K562 (cell line): ENCODE measurements around the gene CYB5B. TPM values are rescaled to one million over a fixed set of nuclear protein-coding genes. Genes with fewer than 3 reads are reported as not detected.

Experiments
- ATAC-seq: fragments of 200-7000 bp; cut with Tn5 transposase; 3 replicates; pipeline ENCODE4 v1.9.1; 2020; ENCODE audit warnings: moderate library complexity
- BruUV-seq: library from RNA; stranded (reverse); fragments of 400-500 nt; replicated peaks from 2 replicates; lab custom pipeline; 2021; lab: Mats Ljungman, UMichigan
- CTCF ChIA-PET: fragments of 300-600 bp; formaldehyde crosslinking; extraction: SDS; loops from one replicate; lab custom pipeline; 2021; ENCODE audit warnings: low intra/inter-chr PET ratio; lab: Yijun Ruan, JAX
- POLR2A ChIA-PET: fragments of 300-600, 350-650 bp; sonication (Branson Sonifier 250); formaldehyde crosslinking; extraction: SDS; loops from one replicate; lab custom pipeline; 2021; ENCODE audit warnings: antibody characterized with exemption, inconsistent platforms; lab: Yijun Ruan, JAX
- DNase-seq, 4 experiments: peaks; one replicate each; pipeline versions ENCODE4 v3.0.0 to v3.0.0-alpha.2; 2011 to 2018; ENCODE audit warnings: low spot score in 3 of 4, mixed read lengths in 3 of 4; ENCODE audit errors: extremely low read depth in 1 of 4
- FAIRE-seq: peaks from 2 replicates; lab custom pipeline; 2011; peaks lifted over from hg19 to GRCh38; lab: Jason Lieb, UNC
- H2AFZ ChIP-seq: 2 replicates; pipeline ENCODE4 v1.6.0; 2011; ENCODE audit warnings: low read depth, low read length, control low read depth, inconsistent platforms
- H3K27ac ChIP-seq: fragments of 200-600 bp; 3 replicates; pipeline ENCODE4 v1.8.0; 2011; ENCODE audit warnings: low read depth, mild to moderate bottlenecking, control low read depth, inconsistent platforms, low read length, moderate library complexity, mixed read lengths; ENCODE audit errors: extremely low read depth
- H3K27me3 ChIP-seq, 2 experiments: fragments of 300-600 bp in 1 of 2; 2 replicates in 1 of 2; 3 replicates in 1 of 2; pipeline versions ENCODE4 v1.6.0 to v1.8.0; 2011; ENCODE audit warnings: inconsistent platforms in 2 of 2, low read length in 2 of 2, mild to moderate bottlenecking in 1 of 2, mixed read lengths in 1 of 2, moderate library complexity in 1 of 2; ENCODE audit not compliant: control insufficient read depth in 2 of 2, insufficient read depth in 2 of 2
- H3K36me3 ChIP-seq: fragments of 300-600 bp; 3 replicates; pipeline ENCODE4 v1.8.0; 2011; ENCODE audit warnings: mild to moderate bottlenecking, low read length, inconsistent platforms; ENCODE audit not compliant: control insufficient read depth, insufficient read depth
- H3K4me1 ChIP-seq, 2 experiments: fragments of 200-600 bp in 1 of 2; replicated peaks in 1 of 2; 2 replicates in 1 of 2; 3 replicates in 1 of 2; pipeline versions ENCODE4 v1.5.1 to v1.8.0; 2011; ENCODE audit warnings: inconsistent platforms in 2 of 2, low read length in 2 of 2, mild to moderate bottlenecking in 1 of 2, mixed read lengths in 1 of 2, moderate library complexity in 1 of 2; ENCODE audit not compliant: control insufficient read depth in 2 of 2, insufficient read depth in 2 of 2
- H3K4me2 ChIP-seq: 2 replicates; pipeline ENCODE4 v1.6.1; 2011; ENCODE audit warnings: low read length, control low read depth, inconsistent platforms, mixed read lengths; ENCODE audit not compliant: insufficient read depth
- H3K4me3 ChIP-seq: fragments of 200-600 bp; sonication (generic), shearing (Covaris generic); 2 replicates; pipeline ENCODE4 v1.5.1; 2016; ENCODE audit warnings: control low read depth, inconsistent platforms
- H3K79me2 ChIP-seq: fragments of 200-600 bp; 3 replicates; pipeline ENCODE4 v1.8.0; 2011; ENCODE audit warnings: low read length, inconsistent platforms; ENCODE audit not compliant: control insufficient read depth, insufficient read depth
- H3K9ac ChIP-seq, 2 experiments: 2 replicates each; pipeline versions ENCODE4 v1.6.0 to v1.6.1; 2011; ENCODE audit warnings: low read depth in 2 of 2, low read length in 2 of 2, control low read depth in 1 of 2, inconsistent platforms in 1 of 2, mild to moderate bottlenecking in 1 of 2, mixed read lengths in 1 of 2; ENCODE audit not compliant: insufficient read depth in 1 of 2
- H3K9me1 ChIP-seq: one replicate; pipeline ENCODE4 v1.6.0; 2011; ENCODE audit warnings: inconsistent platforms, mild to moderate bottlenecking, low read length, moderate library complexity; ENCODE audit not compliant: control insufficient read depth, insufficient read depth
- H3K9me3 ChIP-seq: replicated peaks from 2 replicates; pipeline ENCODE4 v1.5.1; 2011; ENCODE audit warnings: low read depth, low read length, inconsistent platforms; ENCODE audit not compliant: control insufficient read depth, insufficient read depth
- H4K20me1 ChIP-seq: replicated peaks from 2 replicates; pipeline ENCODE4 v1.6.1; 2011; ENCODE audit warnings: low read length, inconsistent platforms, mixed read lengths; ENCODE audit not compliant: control insufficient read depth, insufficient read depth
- ATF7 ChIP-seq: fragments of 450-650 bp; IDR thresholded peaks from 2 replicates; pipeline ENCODE4 v1.7.1; 2014; ENCODE audit warnings: mild to moderate bottlenecking, moderate library complexity
- CSDE1 ChIP-seq, 2 experiments: fragments of 450-650 bp; IDR thresholded peaks; 2 replicates each; pipeline ENCODE4 v1.6.1; 2016; ENCODE audit warnings: mild to moderate bottlenecking in 1 of 2
- FOSL1 ChIP-seq: fragments of 200-800 bp; sonication (Bioruptor generic); conservative IDR thresholded peaks from 2 replicates; pipeline ENCODE4 v1.6.1; 2016; ENCODE audit warnings: missing genetic modification characterization, missing compliant biosample characterization
- KLF1 ChIP-seq: fragments of 450-650 bp; IDR thresholded peaks from 2 replicates; pipeline ENCODE4 v1.6.1; 2016; ENCODE audit warnings: missing genetic modification characterization, missing compliant biosample characterization
- NFATC3 ChIP-seq: fragments of 450-650 bp; IDR thresholded peaks from 2 replicates; pipeline ENCODE4 v1.6.1; 2017; ENCODE audit warnings: mild to moderate bottlenecking
- NR3C1 ChIP-seq: sonication (generic); formaldehyde crosslinking; IDR thresholded peaks from 2 replicates; pipeline ENCODE4 v1.8.1; 2022; ENCODE audit warnings: missing genetic modification reagents
- RFX1 ChIP-seq: fragments of 450-650 bp; IDR thresholded peaks from 2 replicates; pipeline ENCODE4 v1.6.1; 2016; ENCODE audit warnings: mild to moderate bottlenecking, moderate library complexity
- ZBTB17 ChIP-seq: fragments of 450-650 bp; formaldehyde crosslinking; IDR thresholded peaks from 2 replicates; pipeline ENCODE4 v1.4.0; 2020; ENCODE audit warnings: mild to moderate bottlenecking
- ZFP30 ChIP-seq: fragments of 250-450 bp; sonication (Bioruptor Pico); IDR thresholded peaks from 2 replicates; pipeline ENCODE4 v1.8.0; 2022; ENCODE audit warnings: moderate library complexity, mild to moderate bottlenecking, inconsistent platforms, borderline replicate concordance
- ZNF668 ChIP-seq: fragments of 250-450 bp; sonication (Bioruptor Pico); IDR thresholded peaks from 2 replicates; pipeline ENCODE4 v1.8.0; 2022; ENCODE audit warnings: mild to moderate bottlenecking, inconsistent platforms
- WGBS: fragments of 100-300 bp; shearing (Covaris generic); methylation state at CpG from one replicate; pipeline ENCODE4 v1.1.6; 2016; ENCODE audit warnings: low coverage, mixed read lengths; ENCODE audit not compliant: insufficient coverage; ENCODE audit errors: missing lambda C conversion rate; 5-methylcytosine and 5-hydroxymethylcytosine counted together
- in situ Hi-C: fragments of 300-500 bp; cut with MboI; formaldehyde crosslinking; loops from 4 replicates; pipeline ENCODE4 v1.15.0; 2018; ENCODE audit warnings: inconsistent platforms, mixed read lengths
- intact Hi-C: fragments of 100-400 bp; cut with micrococcal nuclease; formaldehyde crosslinking; loops from 2 replicates; pipeline ENCODE4 v1.14.2; 2022
- polyA plus RNA-seq, 8 experiments: library from polyadenylated mRNA; depleted of rRNA in 4 of 8; stranded (reverse) in 5 of 8; unstranded in 3 of 8; fragments of >200 nt; fragmentation: Nextera tagmentation in 2 of 8; fragmentation: Illumina TruSeq in 1 of 8; extraction: Ambion mirVana in 2 of 8; extraction: Trizol in 1 of 8; gene quantifications; 2 replicates each; pipeline versions ENCODE4 v1.2.1 to v1.2.3, GENCODE V29; 2011 to 2014; ENCODE audit warnings: inconsistent platforms in 1 of 8, missing spikeins in 1 of 8
- total RNA-seq, 7 experiments: library from RNA; depleted of rRNA in 6 of 7; stranded (reverse); fragments of >200 nt in 6 of 7; fragmentation: Illumina TruSeq in 2 of 7; extraction: Trizol in 2 of 7; gene quantifications; 2 replicates each; pipeline versions ENCODE4 v1.2.1 to v1.2.3, GENCODE V29; 2011 to 2021; ENCODE audit warnings: low replicate concordance in 1 of 7
- TF ChIP-seq, protein P1 (sequence below): sonication (generic); formaldehyde crosslinking; IDR thresholded peaks from 2 replicates; pipeline ENCODE4 v1.8.0; 2022; ENCODE audit warnings: mild to moderate bottlenecking, missing genetic modification reagents
- TF ChIP-seq, protein P2 (sequence below): sonication (generic); formaldehyde crosslinking; IDR thresholded peaks from 2 replicates; pipeline ENCODE4 v1.8.0; 2022; ENCODE audit warnings: mild to moderate bottlenecking, low read depth, missing genetic modification reagents
- TF ChIP-seq, protein P3 (sequence below): fragments of 450-650 bp; IDR thresholded peaks from 2 replicates; pipeline ENCODE4 v1.6.1; 2016; ENCODE audit warnings: missing biosample characterization, missing genetic modification characterization
- TF ChIP-seq, protein P4 (sequence below): sonication (generic); formaldehyde crosslinking; IDR thresholded peaks from 2 replicates; pipeline ENCODE4 v1.8.1; 2023; ENCODE audit warnings: mild to moderate bottlenecking, missing genetic modification reagents

Gene CYB5B
- total and polyA plus RNA-seq, 9 of the 15 experiments (the other 6 are each of a cell fraction or from before 2014, with no cell fraction given) = 29.9 to 274 (median 136) TPM

DNA sequence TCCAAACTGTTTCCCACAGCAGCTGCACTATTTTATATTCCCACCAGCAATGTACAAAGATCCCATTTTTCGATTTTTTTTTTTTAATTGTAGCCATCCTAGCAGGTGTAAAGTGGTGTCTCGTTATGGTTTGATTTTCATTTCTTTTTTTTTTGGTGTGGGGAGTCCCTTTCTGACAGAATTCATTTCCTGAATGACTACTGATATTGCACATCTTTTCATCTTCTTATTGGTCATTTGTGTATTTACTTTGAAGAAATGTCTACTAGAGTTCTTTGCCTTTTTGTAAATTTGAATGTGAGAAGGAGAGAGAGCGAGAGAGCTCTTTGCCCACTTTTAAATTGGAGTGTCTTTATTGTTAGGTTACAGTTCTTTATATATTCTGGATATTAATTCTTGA lies 14.0 kb downstream of the CYB5B start:
- Histone ChIP-seq H3K9ac (no peak overlapping the region), H3K4me1 (peaks cover 0 to 4% of the 10 kb centered on the region in 2 experiments; a peak in 2 of 5 replicates), H3K4me2 (no peak overlapping the region), H3K4me3 (no peak overlapping the region), H3K27ac (no peak overlapping the region), H3K9me3 (no peaks in the 10 kb centered on the region), H4K20me1 (no peaks in the 10 kb centered on the region), H3K36me3 (peaks cover 19% of the 10 kb centered on the region; the same call in 2 of the 3 replicates), H3K9me1 (no peaks in the 10 kb centered on the region), H3K27me3 (no peaks in the 10 kb centered on the region), H3K79me2 (peaks cover 66% of the 10 kb centered on the region), H2AFZ (no peak overlapping the region)
- 45% methylated on average over 3 of the region's 3 CpGs for WGBS
- DNase-seq (no peak), FAIRE-seq (no peak), ATAC-seq (no peak)
- ChIA-PET POLR2A (interaction anchor here (1.2 kb wide), 1 partner anchor 9 kb away, joined by 3 read pairs; no protein-coding TSS in a partner anchor), CTCF (no interaction called here)
- in situ Hi-C loops = no loop called here
- no peak for TF ChIP-seq NR3C1 (CRISPR knock-in tag)
- TF ChIP-seq, protein P1, sequence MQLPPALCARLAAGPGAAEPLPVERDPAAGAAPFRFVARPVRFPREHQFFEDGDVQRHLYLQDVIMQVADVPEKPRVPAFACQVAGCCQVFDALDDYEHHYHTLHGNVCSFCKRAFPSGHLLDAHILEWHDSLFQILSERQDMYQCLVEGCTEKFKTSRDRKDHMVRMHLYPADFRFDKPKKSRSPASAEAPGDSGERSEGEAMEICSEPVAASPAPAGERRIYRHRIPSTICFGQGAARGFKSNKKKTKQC = no peak
- no peak for TF ChIP-seq FOSL1
- no peak for TF ChIP-seq ZFP30 (CRISPR knock-in tag)
- TF ChIP-seq ZNF668 (CRISPR knock-in tag) = no peak
- TF ChIP-seq CSDE1 (IDR thresholded peaks at IDR 0.05) = no peak
- TF ChIP-seq, protein P2, sequence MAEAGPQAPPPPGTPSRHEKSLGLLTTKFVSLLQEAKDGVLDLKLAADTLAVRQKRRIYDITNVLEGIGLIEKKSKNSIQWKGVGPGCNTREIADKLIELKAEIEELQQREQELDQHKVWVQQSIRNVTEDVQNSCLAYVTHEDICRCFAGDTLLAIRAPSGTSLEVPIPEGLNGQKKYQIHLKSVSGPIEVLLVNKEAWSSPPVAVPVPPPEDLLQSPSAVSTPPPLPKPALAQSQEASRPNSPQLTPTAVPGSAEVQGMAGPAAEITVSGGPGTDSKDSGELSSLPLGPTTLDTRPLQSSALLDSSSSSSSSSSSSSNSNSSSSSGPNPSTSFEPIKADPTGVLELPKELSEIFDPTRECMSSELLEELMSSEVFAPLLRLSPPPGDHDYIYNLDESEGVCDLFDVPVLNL (CRISPR knock-in tag) = no peak
- TF ChIP-seq ATF7 = no peak
- no peak for TF ChIP-seq KLF1
- no peak for TF ChIP-seq RFX1
- TF ChIP-seq, protein P3, sequence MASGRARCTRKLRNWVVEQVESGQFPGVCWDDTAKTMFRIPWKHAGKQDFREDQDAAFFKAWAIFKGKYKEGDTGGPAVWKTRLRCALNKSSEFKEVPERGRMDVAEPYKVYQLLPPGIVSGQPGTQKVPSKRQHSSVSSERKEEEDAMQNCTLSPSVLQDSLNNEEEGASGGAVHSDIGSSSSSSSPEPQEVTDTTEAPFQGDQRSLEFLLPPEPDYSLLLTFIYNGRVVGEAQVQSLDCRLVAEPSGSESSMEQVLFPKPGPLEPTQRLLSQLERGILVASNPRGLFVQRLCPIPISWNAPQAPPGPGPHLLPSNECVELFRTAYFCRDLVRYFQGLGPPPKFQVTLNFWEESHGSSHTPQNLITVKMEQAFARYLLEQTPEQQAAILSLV = no peak
- TF ChIP-seq, protein P4, sequence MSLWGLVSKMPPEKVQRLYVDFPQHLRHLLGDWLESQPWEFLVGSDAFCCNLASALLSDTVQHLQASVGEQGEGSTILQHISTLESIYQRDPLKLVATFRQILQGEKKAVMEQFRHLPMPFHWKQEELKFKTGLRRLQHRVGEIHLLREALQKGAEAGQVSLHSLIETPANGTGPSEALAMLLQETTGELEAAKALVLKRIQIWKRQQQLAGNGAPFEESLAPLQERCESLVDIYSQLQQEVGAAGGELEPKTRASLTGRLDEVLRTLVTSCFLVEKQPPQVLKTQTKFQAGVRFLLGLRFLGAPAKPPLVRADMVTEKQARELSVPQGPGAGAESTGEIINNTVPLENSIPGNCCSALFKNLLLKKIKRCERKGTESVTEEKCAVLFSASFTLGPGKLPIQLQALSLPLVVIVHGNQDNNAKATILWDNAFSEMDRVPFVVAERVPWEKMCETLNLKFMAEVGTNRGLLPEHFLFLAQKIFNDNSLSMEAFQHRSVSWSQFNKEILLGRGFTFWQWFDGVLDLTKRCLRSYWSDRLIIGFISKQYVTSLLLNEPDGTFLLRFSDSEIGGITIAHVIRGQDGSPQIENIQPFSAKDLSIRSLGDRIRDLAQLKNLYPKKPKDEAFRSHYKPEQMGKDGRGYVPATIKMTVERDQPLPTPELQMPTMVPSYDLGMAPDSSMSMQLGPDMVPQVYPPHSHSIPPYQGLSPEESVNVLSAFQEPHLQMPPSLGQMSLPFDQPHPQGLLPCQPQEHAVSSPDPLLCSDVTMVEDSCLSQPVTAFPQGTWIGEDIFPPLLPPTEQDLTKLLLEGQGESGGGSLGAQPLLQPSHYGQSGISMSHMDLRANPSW = no peak
- TF ChIP-seq NFATC3 = no peak
- no peak for TF ChIP-seq ZBTB17
- intact Hi-C loops = no loop called here
- BruUV-seq = no TSS peak
